NCI-H2081 treated with DMSO at 0.1 percent for 48 hours (cell line): ENCODE data around the gene NCKAP5.

Experiments used
- DNase-seq: peaks from one replicate; lab custom pipeline; 2025; lab: John Stamatoyannopoulos, UW

NCKAP5 gene

GRCh38 chr2:132662732-132663131 lies 905.5 kb downstream of the NCKAP5 start:
- no peak for DNase-seq

GRCh38 chr2:132659331-132659730 lies 908.9 kb downstream of the NCKAP5 start:
- no peak for DNase-seq

GRCh38 chr2:132656266-132656975 lies 911.8 kb downstream of the NCKAP5 start:
- DNase-seq, result no peak

- no peak for DNase-seq
Measured at GRCh38 chr2:132654968-132655367, 913.3 kb downstream of the NCKAP5 start.

- DNase-seq, result no peak
Measured at GRCh38 chr2:132654335-132654734, 913.9 kb downstream of the NCKAP5 start.

- no peak for DNase-seq
Measured at GRCh38 chr2:132652474-132652873, 915.8 kb downstream of the NCKAP5 start.

GRCh38 chr2:132651115-132652045 lies 916.9 kb downstream of the NCKAP5 start:
- no peak for DNase-seq

- no peak for DNase-seq
Measured at GRCh38 chr2:132646540-132647108, 921.6 kb downstream of the NCKAP5 start.

GRCh38 chr2:132645722-132646539 lies 922.3 kb downstream of the NCKAP5 start:
- DNase-seq, result no peak

GRCh38 chr2:132645176-132645575 lies 923.1 kb downstream of the NCKAP5 start:
- DNase-seq, result no peak

- no peak for DNase-seq
Measured at GRCh38 chr2:132642415-132642814, 925.8 kb downstream of the NCKAP5 start.

GRCh38 chr2:132641819-132642218 lies 926.4 kb downstream of the NCKAP5 start:
- no peak for DNase-seq

- DNase-seq, result no peak
Measured at GRCh38 chr2:132640116-132640515, 928.1 kb downstream of the NCKAP5 start.

GRCh38 chr2:132638313-132639040 lies 929.8 kb downstream of the NCKAP5 start:
- no peak for DNase-seq

- DNase-seq, result no peak
Measured at GRCh38 chr2:132636346-132636745, 931.9 kb downstream of the NCKAP5 start.

- no peak for DNase-seq
Measured at GRCh38 chr2:132633635-132634034, 934.6 kb downstream of the NCKAP5 start.

- no peak for DNase-seq
Measured at GRCh38 chr2:132632000-132632649, 936.1 kb downstream of the NCKAP5 start.

GRCh38 chr2:132627536-132627935 lies 940.7 kb downstream of the NCKAP5 start:
- DNase-seq, result no peak

GRCh38 chr2:132623096-132623839 lies 945.0 kb downstream of the NCKAP5 start:
- DNase-seq, result no peak
